ENCODE results near the gene ARL13A. TPM values are rescaled to one million over a fixed set of nuclear protein-coding genes. Genes with fewer than 3 reads are reported as not detected.

The ARL13A gene
- total and polyA plus RNA-seq, 7 donors, result not detected

DNA sequence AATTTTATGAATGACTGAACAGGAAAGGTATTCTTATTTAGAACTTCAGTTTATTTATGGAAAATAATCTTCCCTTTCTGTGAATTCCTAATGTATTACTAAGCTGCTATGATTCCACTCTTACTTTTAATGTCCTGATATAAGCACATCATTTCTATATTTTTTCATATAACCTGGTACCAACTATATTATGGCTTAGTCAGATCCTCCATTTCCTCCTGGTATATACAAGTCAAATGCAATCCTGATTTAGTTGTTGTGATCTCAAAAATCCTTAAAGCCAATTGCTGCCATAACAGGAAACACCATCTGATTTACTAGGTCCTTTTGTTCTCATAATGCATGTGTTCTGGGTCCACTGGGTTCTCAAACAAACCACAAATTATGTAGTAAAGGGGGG lies 55.6 kb downstream of the ARL13A start:
- intact Hi-C loops (cut with DNase I), result no loop called here
- TF ChIP-seq, protein P1, sequence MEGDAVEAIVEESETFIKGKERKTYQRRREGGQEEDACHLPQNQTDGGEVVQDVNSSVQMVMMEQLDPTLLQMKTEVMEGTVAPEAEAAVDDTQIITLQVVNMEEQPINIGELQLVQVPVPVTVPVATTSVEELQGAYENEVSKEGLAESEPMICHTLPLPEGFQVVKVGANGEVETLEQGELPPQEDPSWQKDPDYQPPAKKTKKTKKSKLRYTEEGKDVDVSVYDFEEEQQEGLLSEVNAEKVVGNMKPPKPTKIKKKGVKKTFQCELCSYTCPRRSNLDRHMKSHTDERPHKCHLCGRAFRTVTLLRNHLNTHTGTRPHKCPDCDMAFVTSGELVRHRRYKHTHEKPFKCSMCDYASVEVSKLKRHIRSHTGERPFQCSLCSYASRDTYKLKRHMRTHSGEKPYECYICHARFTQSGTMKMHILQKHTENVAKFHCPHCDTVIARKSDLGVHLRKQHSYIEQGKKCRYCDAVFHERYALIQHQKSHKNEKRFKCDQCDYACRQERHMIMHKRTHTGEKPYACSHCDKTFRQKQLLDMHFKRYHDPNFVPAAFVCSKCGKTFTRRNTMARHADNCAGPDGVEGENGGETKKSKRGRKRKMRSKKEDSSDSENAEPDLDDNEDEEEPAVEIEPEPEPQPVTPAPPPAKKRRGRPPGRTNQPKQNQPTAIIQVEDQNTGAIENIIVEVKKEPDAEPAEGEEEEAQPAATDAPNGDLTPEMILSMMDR (IDR thresholded peaks at IDR 0.05), result no peak
- no peak for ATAC-seq
- Histone ChIP-seq H3K27ac (no peak overlapping the region), H3K36me3 (ENCODE audit: insufficient read depth in 1 of 2, low read depth in 1 of 2) (peaks cover 3 to 64% of the 10 kb centered on the region in 2 donors), H3K9me3 (no peaks in the 10 kb centered on the region), H3K27me3 (ENCODE audit: insufficient read depth in 3 of 3, low read length in 2 of 3) (peaks cover 0 to 8% (median 0%) of the 10 kb centered on the region in 3 donors), H3K4me3 (no peak overlapping the region), H3K4me1 (no peaks in the 10 kb centered on the region)
- DNase-seq, result no peak

DNA sequence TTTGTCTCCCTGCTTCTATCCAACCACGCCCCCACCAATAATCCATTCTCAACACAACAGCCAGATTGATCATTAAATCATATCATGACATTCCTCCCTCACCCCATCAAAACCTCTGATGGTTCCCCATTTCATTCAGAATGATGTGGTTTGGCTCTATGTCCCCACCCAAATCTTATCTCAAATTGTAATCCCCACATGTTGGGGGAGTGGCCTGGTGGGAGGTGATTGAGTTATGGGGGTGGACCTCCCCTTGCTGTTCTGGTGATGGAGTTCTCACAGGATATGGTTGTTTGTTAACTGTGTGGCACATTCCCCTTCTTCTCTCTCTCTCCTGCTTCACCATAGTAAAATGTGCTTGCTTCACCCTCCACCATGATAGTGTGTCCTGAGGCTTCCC lies 59.1 kb downstream of the ARL13A start:
- DNase-seq, result no peak
- WGBS, 3 donors, result 85 to 100% (median 100%) methylated on average over 1 of the region's 1 CpG
- TF ChIP-seq, protein P1 (IDR thresholded peaks at IDR 0.05), result no peak
- Histone ChIP-seq H3K4me3 (no peak overlapping the region), H3K27ac (no peak overlapping the region), H3K27me3 (ENCODE audit: insufficient read depth in 3 of 3, low read length in 2 of 3) (peaks cover 0 to 8% (median 0%) of the 10 kb centered on the region in 3 donors), H3K36me3 (ENCODE audit: insufficient read depth in 1 of 2, low read depth in 1 of 2) (peaks cover 3 to 44% of the 10 kb centered on the region in 2 donors), H3K9me3 (no peaks in the 10 kb centered on the region), H3K4me1 (no peaks in the 10 kb centered on the region)
- intact Hi-C loops (cut with DNase I), result no loop called here
- no peak for ATAC-seq

- Histone ChIP-seq H3K9me3 (no peaks in the 10 kb centered on the region), H3K27me3 (ENCODE audit: insufficient read depth in 3 of 3, low read length in 2 of 3) (peaks cover 0 to 6% (median 0%) of the 10 kb centered on the region in 3 donors), H3K4me3 (no peak overlapping the region), H3K27ac (no peak overlapping the region), H3K36me3 (ENCODE audit: insufficient read depth in 1 of 2, low read depth in 1 of 2) (peaks cover 3 to 47% of the 10 kb centered on the region in 2 donors), H3K4me1 (no peaks in the 10 kb centered on the region)
- TF ChIP-seq, protein P1 (IDR thresholded peaks at IDR 0.05), result no peak
- DNase-seq (no peak), ATAC-seq (no peak)
- WGBS, 3 donors, result 95 to 100% (median 100%) methylated on average over 1 of the region's 1 CpG
- intact Hi-C loops (cut with DNase I), result no loop called here
These were observed 60.2 kb downstream of the ARL13A start for GRCh38 chrX:101029665-101030064.

- Histone ChIP-seq H3K4me3 (no peak overlapping the region), H3K27ac (no peak overlapping the region), H3K9me3 (no peaks in the 10 kb centered on the region), H3K36me3 (ENCODE audit: insufficient read depth in 1 of 2, low read depth in 1 of 2) (peaks cover 0 to 58% of the 10 kb centered on the region in 2 donors), H3K27me3 (ENCODE audit: insufficient read depth in 3 of 3, low read length in 2 of 3) (no peaks in the 10 kb centered on the region), H3K4me1 (no peaks in the 10 kb centered on the region)
- intact Hi-C loops (cut with DNase I), result no loop called here
- ATAC-seq, result no peak
- TF ChIP-seq, protein P1 (IDR thresholded peaks at IDR 0.05), result no peak
- no peak for DNase-seq
These were observed 67.7 kb downstream of the ARL13A start for GRCh38 chrX:101037231-101037630.

DNA sequence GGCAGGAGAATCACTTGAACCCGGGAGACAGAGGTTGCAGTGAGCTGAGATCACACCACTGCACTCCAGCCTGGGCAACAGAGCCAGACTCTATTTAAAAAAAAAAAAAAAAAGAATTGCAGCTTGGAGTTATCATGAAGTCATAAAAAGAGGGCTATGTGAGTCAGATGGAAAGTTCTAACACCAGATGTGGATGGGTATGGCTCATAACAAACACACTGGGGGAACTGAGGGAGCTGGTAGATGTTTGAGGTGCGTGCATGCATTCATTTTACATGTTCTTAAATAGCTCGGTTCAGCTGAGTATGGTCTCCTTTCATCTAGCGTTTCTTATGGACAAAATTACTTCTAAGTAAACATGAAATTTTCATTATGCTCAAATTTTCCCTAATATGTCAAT lies 70.7 kb downstream of the ARL13A start:
- Histone ChIP-seq H3K27ac (no peak overlapping the region), H3K27me3 (ENCODE audit: insufficient read depth in 3 of 3, low read length in 2 of 3) (no peaks in the 10 kb centered on the region), H3K4me3 (no peak overlapping the region), H3K9me3 (no peaks in the 10 kb centered on the region), H3K4me1 (no peaks in the 10 kb centered on the region), H3K36me3 (ENCODE audit: insufficient read depth in 1 of 2, low read depth in 1 of 2) (peaks cover 0 to 50% of the 10 kb centered on the region in 2 donors)
- 84 to 100% (median 97%) methylated on average over 4 of the region's 4 CpGs for WGBS, 3 donors
- DNase-seq (no peak), ATAC-seq (no peak)
- TF ChIP-seq, protein P1 (IDR thresholded peaks at IDR 0.05), result no peak
- intact Hi-C loops (cut with DNase I), result no loop called here

Data from psoas muscle (tissue), 8 donors.